ENCODE data around the gene LRRC37A3.
"Not testable (repeated sequence)": the region's sequence is repeated elsewhere in the genome, so short reads cannot be mapped to it uniquely, and the experiment has no call there.

The LRRC37A3 gene

DNA sequence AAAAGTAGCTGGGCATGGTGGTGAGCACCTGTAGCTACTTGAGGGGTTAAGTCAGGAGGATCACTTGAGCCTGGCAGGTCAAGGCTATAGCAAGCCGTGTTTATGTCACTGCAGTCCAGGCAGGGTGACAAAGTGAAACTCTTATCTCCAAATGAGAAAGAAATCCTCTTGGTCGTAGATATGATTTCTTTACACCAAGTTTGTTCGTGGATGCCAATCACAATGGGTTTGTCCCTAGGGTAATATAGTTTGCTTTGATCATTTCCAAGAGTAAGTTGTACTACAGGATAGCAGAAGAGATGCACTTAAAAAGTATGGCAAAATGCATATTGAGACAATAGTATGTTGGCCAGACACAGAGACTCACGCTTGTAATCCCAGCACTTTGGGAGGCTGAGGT is 6.0 kb upstream of the LRRC37A3 start:
- DNase-seq, result not testable (repeated sequence)

DNA sequence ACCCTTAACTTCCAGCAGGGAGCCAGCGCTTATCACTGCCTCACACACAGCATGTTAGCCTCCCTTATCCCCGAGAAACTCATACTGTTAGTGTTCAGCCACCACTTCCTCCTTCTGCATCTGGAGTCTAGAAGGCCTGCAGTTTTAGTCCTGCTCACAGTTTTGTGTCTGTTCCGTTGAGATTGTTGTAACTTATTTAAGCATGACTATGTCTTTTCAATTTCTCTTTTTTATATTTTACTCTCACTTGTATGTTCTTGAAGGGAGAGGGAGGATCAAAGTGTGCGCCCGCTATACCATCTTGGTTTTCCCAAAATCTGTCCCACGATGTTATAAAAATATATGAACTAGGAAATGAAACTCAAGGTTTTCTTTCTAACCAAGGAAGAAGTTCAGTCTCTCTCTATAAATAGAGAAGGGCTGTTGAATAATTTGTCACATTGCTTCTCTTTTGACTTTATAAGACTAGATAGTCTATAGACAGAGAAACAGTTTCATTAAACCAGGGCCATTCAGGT is 3.8 kb upstream of the LRRC37A3 start:
- DNase-seq, result peak; percentile 44

DNA sequence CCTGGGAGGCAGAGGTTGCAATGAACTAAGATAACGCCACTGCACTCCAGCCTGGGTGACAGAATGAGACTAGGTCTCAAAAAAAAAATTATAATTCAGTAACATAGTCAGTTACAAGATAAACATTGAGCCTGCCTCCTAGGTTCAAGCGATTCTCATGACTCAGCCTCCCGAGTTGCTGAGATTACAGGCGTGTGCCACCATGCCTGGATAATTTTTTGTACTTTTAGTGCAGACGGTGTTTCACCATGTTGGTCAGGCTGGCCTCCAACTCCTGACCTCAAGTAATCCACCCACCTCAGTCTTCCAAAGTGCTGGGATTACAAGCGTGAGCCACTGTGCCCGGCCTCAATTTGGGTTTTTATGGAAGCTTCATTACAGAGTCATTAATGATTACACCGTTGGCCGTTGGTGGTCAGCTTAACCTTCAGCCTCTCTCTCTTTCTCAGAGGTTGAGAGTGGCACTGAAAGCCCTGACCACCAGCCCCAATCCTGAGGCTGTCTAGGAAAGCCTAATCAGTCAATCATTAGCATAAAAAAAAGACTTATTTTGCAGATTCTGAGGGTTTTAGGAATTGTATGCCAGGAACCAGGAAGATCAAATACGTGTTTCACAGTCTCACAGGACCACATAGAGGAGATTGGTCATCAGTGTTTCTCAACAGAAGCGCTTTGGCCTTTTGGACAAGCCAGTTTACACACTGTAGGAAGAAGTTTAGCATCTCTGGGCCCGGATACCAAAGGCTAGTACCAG is 1.3 kb upstream of the LRRC37A3 start:
- peak; percentile 63 for DNase-seq

DNA sequence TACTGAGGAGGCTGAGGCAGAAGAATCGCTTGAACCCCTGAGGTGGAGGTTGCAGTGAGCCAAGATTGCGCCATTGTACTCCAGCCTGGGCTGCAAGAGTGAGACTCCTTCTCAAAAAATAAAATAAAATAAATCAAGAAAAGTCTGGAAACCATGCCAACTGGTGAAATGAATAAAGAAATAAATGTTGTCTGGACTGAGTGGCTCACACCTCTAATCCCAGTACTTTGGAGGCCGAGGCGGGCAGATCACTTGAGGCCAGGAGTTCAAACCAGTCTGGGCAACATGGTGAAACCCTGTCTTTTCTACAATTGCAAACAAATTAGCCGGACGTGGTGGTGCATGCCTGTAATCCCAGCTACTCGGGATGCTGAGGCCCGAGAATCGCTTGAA is 744 bp upstream of the LRRC37A3 start:
- DNase-seq, result peak; percentile 63

DNA sequence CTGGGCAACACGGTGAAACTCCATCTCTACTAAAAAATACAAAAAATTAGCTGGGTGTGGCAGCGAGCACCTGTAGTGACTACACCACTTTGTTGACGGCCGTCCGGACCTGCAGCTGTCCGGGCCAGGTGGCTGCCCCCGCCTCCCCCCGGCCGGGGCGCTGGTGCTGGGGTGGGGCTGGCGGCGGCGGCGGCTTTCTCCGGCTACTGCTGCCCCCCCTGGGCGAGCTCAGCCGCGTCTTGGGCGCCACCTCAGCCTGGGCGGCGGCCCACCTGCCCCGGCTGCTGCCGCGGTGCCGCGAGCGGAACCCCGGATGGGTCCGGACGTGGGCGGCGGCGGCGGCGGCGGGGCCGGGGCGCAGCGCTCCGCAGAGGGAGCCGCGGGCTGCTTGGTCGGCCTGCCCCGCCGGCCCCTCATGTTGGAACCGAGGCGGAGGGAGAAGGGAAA is 413 bp downstream of the LRRC37A3 start:
- DNase-seq, result peak; percentile 81

DNA sequence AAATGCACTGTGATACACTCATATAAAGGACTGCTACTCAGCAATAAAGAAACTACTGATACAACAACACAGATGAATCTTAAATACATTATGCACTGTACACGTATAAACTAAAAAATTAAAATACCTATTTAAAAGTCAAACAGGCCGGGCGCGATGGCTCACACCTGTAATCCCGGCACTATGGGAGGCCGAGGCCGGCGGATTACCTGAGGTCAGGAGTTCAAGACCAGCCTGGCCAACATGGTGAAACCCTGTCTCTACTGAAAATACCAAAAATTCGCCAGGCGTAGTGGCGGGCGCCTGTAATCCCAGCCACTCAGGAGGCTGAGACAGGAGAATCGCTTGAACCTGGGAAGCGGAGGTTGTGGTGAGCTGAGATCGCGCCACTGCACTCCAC is 1.7 kb downstream of the LRRC37A3 start:
- DNase-seq, result not testable (repeated sequence)

DNA sequence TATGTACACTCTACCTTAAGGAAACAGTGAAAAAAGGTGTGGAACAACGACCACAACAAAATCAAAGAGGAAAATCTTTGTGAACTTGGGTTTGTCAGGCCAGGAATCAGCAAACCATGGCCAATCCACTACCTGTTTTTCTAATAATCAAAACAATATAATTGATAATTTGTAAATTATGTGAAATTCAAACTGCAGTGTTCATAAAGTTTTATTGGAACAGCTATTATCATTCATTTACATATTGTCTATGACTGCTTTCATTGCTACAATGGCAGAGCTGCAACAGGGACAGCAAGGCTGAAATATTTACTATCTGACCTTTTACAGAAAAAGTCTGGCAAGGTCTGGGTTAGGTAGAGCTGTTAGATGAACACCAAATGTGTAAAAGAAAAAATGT is 4.0 kb downstream of the LRRC37A3 start:
- DNase-seq, result not testable (repeated sequence)

DNA sequence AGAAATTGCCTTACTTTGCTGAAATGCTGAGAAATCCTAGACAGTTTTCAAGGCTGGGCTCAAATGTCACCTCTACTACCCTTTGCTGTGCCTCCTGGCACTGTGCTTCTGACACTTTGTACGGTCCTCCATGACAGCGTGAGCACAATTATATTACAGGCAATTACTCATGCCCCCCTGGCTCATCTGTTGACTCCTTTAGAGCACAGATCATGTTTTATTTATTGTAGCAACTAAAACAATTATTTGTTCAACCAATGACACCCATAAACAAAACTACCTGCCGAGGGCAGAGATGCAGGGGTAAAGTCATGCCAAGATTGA is 9.1 kb downstream of the LRRC37A3 start:
- not testable (repeated sequence) for DNase-seq

DNA sequence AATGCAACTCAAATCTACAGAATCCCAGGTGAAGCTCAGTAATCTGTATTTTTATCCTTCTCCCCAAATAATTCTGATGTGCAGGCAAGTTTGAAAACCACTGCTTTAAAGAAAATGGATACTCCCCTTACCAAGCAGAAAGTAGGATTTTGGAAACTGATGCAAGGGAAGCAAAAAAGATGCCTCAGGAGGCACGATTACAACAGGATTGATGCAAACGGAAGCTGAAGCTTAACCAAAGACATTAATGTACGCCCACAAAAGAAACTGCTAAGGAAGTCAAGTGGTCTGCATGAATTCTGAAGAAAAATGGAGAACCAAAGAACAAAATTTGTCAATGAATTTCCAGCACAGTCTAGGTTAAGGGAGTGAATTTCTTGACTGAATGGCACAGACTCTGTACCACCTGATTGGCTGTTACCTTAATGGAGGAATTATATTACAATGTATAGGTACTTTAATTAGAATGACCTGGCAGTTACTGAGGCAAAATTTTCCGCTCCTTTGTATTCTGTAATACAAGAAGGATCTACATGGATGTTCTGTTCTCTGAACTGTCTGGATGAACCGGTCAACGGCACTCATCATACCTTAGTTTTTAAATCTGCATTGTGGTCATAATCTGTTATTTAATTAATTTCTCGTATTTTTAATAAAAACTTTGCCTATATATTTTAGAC is 9.6 kb downstream of the LRRC37A3 start:
- DNase-seq, result not testable (repeated sequence)

DNA sequence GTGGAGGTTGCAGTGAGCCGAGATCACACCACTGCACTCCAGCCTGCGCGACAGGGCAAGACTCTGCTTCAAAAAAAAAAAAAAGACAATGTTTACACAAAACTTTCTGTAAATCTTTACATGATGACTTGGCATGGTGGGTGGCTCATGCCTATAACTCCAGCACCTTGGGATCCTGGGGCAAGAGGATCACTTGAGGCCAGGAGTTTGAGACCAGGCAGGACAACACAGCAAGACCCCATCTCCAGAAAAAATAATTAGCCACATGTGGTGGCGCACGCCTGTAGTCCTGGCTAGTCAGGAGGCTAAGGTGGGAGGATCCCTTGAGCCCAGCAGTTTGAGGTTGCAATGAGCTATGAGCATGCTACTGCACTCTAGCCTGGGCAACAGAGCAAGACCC is 15.2 kb downstream of the LRRC37A3 start:
- peak; percentile 50 for DNase-seq

DNA sequence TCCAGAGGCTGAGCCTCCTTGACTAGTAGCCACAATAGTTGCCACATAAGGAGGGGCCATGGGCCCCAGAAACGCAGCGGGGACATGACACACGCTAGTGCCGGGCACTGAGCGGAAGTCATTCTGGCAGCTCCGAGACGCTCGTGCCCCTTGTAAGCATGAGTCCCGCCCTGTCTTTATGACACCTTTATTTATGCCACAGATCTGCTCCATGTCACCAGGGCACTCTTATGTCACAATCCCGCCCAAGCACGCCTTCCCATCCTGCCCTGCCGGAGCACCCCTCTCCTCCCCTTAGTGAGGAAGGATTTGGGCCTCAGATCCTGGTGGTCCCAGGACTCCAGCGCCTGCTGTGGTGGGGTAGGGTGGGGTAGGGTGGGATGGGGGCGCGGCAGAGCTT is 22.1 kb downstream of the LRRC37A3 start:
- DNase-seq, result peak; percentile 49

DNA sequence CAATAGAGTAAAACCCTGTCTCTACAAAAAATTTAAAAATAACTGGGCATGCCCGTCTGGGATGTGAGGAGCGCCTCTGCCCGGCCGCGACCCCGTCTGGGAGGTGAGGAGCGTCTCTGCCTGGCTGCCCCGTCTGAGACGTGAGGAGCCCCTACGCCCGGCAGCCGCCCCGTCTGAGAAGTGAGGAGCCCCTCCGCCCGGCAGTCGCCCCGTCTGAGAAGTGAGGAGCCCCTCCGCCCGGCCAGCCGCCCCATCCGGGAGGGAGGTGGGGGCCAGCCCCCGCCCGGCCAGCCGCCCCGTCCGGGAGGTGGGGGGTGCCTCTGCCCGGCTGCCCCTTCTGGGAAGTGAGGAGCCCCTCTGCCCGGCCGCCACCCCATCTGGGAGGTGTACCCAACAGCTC is 45.1 kb downstream of the LRRC37A3 start:
- not testable (repeated sequence) for DNase-seq

DNA sequence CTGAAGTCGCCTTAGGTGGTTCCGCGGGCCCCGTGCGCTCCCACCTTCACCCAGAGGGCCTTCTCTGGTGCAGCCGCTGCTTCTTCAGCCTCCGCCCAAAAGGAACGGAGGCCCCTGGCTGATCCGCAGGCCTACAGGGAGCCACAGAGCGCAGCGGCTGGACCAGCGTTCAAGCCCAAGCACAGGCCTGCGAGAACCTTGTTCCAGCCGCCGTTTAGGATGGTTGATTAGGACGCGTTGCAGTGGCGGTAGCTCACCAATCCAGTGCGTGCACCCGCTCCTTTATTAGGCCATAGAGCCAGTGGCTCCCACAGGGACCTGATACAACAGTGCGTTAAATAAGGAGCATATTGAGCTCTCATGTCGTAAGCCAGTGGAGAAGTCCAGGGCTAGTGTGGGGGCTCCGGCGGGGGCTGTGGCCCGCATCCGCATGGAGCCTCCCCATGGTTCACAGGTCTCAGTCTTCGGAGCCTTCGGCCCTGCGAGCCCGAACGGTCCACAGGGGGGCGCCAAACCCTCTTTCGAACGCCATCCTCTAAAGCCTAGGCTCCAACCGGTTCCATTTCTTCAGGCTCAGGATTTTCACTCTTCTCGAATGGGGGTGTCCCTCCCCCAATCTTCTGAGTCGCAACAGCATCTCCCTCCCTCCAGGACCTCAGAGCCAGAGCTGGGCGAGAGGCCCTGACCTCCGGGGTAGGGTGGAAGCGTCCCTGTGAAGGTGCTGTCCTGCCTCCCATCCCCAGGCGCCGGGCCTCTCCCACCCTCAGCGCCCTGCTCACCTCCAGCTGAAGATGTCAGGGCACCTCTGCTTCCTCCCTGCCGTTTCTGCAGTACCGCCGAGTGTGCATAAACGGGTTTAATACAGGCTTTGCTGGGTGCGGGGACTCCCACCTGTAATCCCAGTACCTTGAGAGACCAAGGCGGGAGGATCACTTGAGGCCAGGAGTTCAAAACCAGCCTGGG is 71.5 kb downstream of the LRRC37A3 start:
- peak; percentile 83 for DNase-seq

DNA sequence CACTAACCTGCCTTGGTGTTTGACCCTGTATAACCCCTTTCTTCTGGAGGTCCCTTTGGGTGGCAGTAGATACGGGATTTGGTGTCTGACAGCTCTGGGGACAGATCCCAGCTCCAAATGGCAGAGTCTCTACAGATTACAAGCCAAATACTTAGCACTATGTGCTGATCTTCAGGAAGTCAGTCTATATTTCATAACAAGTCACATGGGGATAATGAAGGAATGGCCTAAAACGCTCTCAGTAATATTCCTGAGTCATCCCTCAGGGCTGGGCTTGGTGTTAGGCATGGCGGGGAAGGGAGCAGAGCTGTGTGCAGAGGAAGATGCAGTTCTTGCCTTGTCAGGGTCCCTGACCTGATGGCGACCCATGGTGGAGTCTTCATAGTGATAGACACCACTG is 72.4 kb downstream of the LRRC37A3 start:
- DNase-seq, result not testable (repeated sequence)

DNA sequence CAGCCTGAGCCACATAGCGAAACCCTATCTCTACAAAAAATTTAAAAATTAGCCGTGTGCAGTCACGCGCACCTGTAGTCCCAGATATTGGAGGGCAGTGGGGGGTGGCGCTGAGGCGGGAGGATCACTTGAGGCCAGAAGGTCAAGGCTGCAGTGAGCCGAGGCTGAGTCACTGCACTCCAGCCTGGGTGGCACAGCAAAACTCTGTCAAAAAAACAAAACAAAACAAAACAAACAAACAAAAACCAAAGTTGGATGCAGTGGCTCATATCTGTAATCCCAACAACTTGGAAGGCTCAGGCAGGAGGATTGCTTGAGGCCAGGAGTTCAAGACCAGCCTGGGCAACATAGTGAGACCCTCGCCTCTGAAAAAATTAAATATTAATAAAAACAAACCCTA is 75.4 kb downstream of the LRRC37A3 start:
- DNase-seq, result not testable (repeated sequence)

DNA sequence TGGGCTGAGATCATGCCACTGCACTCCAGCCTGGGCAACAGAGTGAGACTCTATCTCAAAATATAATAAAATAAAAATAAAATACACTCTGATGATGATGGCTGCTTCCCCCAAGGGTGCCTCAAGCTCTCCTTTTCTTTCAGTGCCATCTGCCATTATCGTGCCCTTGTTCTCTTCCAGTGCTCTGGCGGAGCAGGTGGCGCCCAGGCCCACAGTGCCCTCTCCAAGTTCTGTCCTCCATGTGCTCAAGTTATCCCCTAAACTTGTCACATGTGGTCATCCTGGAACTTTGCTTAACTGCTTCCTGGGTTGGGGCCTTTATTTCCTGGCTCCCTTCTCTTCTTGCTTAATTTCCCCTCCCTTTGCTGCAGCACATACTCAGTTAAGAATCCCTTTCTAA is 76.4 kb downstream of the LRRC37A3 start:
- DNase-seq, result not testable (repeated sequence)

DNA sequence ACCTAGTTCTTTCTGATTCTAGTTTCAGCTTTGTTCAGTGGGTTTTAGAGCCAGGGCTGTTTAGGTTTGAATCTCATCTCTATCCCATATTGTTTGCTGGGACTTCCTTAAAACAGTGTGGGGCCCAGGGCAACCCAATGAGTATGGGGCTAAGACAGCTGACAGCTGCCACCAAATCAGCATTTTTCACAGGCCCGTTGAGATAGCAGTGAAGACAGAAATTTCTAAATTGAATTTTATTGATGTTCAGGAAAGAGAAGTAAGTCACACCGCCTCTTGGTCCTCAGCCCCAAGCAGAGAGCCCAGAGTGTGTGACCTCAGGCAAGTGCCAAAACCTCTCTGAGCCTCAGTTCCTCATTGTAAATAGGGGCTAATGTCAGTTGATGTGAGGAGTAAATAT is 78.3 kb downstream of the LRRC37A3 start:
- DNase-seq, result not testable (repeated sequence)

DNA sequence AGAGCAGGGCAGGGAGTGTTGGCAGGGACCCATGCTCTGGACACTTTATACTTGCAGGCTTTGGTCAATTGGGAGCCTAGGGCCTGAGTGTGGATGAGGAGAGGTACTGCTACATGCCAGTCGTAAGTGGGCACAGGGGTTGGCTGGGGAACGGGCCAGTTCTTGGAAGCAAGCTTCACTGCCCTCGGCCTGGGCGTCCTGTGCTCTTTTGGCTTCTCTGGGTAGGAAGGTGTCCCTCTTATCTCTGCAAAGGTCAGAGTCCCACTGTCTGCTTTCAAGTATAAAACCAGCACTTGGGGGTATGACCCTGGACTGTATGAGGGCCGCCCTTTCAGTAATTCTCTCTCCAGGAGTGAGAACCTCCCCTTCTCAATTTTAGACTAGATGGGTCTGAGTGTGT is 80.8 kb downstream of the LRRC37A3 start:
- not testable (repeated sequence) for DNase-seq

DNA sequence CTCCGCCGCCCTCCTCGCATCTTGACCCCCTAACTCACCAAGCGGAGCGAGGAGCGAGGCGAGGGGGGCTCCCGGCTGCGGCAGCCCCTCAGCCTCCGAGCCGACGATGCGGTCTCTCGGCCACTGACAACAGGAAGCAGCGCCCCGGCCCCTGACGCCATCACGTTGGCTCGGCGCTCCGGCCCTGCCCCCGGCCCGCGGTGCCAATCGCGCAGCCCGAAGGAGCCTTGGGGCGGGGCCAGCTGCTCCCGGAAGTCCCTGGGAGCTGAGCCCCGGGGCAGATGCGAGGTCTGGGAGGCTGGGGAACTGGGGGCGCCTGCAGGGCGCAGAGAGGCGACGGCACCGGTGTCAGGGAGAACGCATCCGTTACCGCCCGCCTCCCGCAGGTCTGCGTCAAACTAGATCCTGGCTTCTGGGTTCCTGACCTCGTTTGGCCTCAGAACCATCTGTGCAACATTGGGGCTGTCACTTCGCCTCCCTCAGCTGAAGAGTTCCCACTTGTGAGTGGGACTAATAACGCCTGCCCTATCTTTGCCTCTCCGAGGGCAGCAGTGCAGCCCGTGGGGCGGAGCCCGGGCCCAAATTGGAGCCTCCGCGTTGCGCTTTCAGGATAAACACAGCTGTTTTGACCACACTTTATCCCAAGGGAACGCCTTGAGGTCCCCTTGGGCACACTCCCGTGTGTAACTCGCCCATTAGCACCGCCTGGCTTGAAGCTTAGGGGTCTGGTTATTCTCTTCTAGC is 82.1 kb downstream of the LRRC37A3 start:
- peak; percentile 94 for DNase-seq

DNA sequence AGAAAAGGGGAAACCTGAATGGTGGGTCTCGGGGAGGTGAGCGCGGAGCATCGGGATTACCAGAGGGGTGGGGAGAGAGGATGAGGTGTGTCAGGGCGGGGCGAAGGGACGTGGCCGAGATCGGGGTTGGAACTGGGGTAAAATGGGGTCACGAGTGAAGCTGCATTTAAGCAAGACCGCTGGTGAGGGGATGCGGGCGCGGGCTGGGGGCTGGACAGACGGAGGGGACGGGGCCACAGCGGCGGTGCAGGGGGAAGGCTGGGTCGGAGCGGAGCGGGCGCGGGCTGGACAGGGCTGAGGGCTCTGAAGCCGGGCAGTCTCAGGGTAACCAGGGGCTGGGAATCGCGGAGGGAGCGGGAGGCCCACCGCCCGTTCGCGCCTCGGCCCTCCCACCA is 82.7 kb downstream of the LRRC37A3 start:
- not testable (repeated sequence) for DNase-seq

DNA sequence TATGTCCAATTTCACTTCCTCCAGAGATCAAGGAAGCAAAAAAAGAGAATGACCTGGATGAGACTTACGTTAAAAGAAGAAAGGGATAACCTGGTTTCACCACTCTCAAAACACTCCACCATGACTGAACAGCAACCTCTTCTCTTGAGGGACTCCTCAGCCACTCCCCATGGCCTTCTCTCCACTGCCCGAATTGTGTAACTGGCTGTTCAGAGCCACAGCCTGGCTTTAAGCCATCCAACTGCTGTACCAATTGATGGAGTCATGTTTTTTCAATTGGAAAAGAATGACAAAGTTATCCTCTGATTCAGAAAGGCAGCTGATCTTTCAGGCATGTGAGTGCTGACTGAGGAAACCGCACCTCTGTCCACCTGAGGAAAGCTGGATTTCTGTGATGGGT is 85.2 kb downstream of the LRRC37A3 start:
- DNase-seq, result not testable (repeated sequence)

DNA sequence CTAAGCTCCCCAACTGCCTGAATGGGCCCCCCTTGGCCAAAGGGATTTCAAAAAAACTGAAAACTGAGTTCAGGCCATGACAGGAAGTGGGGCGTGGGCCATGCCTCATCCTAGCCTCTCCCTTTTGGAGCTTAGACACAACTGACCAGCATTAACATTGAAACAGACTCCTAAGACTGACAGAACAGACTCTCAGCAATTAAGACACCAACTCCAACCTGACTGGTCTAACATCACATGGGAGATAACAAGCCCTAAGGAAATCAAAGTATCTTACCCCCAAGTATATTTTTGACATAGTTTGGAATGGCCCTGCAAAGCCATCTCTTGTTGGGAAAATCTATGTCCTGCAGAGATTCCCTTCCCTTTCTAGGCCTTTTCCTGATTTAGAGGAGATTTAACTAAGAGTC is 88.6 kb downstream of the LRRC37A3 start:
- DNase-seq, result not testable (repeated sequence)
